Islet precursor cell (in vitro differentiated cells): ENCODE results near the gene STK26.

Experiments
- DNase-seq: peaks from one replicate; pipeline ENCODE4 v3.0.0-alpha.2; 2018

STK26 gene

GRCh38 chrX:132101206-132101605 lies 78.1 kb downstream of the STK26 start:
- DNase-seq = no peak

GRCh38 chrX:132101799-132102198 lies 78.7 kb downstream of the STK26 start:
- no peak for DNase-seq

- no peak for DNase-seq
Measured at GRCh38 chrX:132107291-132107690, 84.2 kb downstream of the STK26 start.

- no peak for DNase-seq
Measured at GRCh38 chrX:132114607-132115006, 91.5 kb downstream of the STK26 start.

- DNase-seq = no peak
Measured at GRCh38 chrX:132115792-132116191, 92.7 kb downstream of the STK26 start.

GRCh38 chrX:132118358-132118757 lies 95.3 kb downstream of the STK26 start:
- DNase-seq = peak; percentile 69

- DNase-seq = peak; percentile 89
Measured at GRCh38 chrX:132119283-132119682, 96.2 kb downstream of the STK26 start.

GRCh38 chrX:132119821-132120515 lies 96.9 kb downstream of the STK26 start:
- DNase-seq = peak; percentile 92

GRCh38 chrX:132120913-132121312 lies 97.8 kb downstream of the STK26 start:
- DNase-seq = no peak
